HL-60 (cell line): ENCODE results near the gene CDH6.

Source experiments
- GABPA ChIP-seq: IDR thresholded peaks from 2 replicates; pipeline ENCODE4 v1.6.1; 2012; ENCODE audit warnings: low read depth
- POLR2AphosphoS5 ChIP-seq: IDR thresholded peaks from 2 replicates; pipeline ENCODE4 v1.6.1; 2012; ENCODE audit warnings: low read depth
- TF ChIP-seq, protein P1 (sequence below): IDR thresholded peaks from one replicate; pipeline ENCODE4 v1.5.1; 2011; ENCODE audit warnings: low read length, control low read depth, inconsistent platforms; ENCODE audit not compliant: insufficient read depth

DNA sequence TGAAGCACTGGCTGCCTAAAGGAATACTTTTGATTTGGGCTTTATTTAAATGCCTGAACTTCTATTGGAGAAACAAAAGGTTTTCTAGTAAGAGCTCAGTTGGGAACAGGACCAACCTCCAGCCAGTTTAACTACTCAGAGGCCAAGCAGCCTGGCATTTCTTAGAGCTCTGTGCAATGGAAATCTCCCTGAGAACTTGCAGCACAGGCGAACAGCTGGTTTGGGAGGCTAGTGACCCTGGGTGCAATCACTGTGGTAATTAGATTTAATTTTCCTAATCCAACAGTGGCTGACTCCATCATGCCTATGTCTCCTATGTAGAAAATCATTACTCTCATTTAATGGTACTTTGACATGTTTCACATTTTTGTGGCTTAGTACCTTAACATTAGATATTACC, 1.0 kb upstream of the CDH6 start:
- TF ChIP-seq, protein P1, sequence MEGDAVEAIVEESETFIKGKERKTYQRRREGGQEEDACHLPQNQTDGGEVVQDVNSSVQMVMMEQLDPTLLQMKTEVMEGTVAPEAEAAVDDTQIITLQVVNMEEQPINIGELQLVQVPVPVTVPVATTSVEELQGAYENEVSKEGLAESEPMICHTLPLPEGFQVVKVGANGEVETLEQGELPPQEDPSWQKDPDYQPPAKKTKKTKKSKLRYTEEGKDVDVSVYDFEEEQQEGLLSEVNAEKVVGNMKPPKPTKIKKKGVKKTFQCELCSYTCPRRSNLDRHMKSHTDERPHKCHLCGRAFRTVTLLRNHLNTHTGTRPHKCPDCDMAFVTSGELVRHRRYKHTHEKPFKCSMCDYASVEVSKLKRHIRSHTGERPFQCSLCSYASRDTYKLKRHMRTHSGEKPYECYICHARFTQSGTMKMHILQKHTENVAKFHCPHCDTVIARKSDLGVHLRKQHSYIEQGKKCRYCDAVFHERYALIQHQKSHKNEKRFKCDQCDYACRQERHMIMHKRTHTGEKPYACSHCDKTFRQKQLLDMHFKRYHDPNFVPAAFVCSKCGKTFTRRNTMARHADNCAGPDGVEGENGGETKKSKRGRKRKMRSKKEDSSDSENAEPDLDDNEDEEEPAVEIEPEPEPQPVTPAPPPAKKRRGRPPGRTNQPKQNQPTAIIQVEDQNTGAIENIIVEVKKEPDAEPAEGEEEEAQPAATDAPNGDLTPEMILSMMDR, result no peak
- TF ChIP-seq GABPA (no peak), POLR2AphosphoS5 (no peak)
